NCI-H1930 (cell line): Measurements from ENCODE around the gene ALDH9A1.
"Not testable (repeated sequence)": the region's sequence is repeated elsewhere in the genome, so short reads cannot be mapped to it uniquely, and the experiment has no call there.

Experiments used
- DNase-seq, 2 experiments: peaks; one replicate each; lab custom pipeline; 2025; lab: John Stamatoyannopoulos, UW

Gene ALDH9A1

GRCh38 chr1:165645654-165646366, 52.6 kb downstream of the ALDH9A1 start:
- no peak for DNase-seq

GRCh38 chr1:165644064-165644735, 54.2 kb downstream of the ALDH9A1 start:
- no peak for DNase-seq

- no peak for DNase-seq
Observed at GRCh38 chr1:165641231-165641987, 57.0 kb downstream of the ALDH9A1 start.

- DNase-seq = no peak
Observed at GRCh38 chr1:165639821-165640623, 58.3 kb downstream of the ALDH9A1 start.

GRCh38 chr1:165638211-165638610, 60.2 kb downstream of the ALDH9A1 start:
- not testable (repeated sequence) for DNase-seq

GRCh38 chr1:165637427-165637826, 60.9 kb downstream of the ALDH9A1 start:
- no peak for DNase-seq

GRCh38 chr1:165635823-165636222, 62.5 kb downstream of the ALDH9A1 start:
- DNase-seq = no peak

- DNase-seq = no peak
Observed at GRCh38 chr1:165635329-165635728, 63.0 kb downstream of the ALDH9A1 start.

- no peak for DNase-seq
Observed at GRCh38 chr1:165634154-165634921, 64.0 kb downstream of the ALDH9A1 start.

GRCh38 chr1:165633614-165634013, 64.7 kb downstream of the ALDH9A1 start:
- DNase-seq = no peak

- DNase-seq = no peak
Observed at GRCh38 chr1:165632491-165632890, 65.9 kb downstream of the ALDH9A1 start.

- no peak for DNase-seq
Observed at GRCh38 chr1:165632152-165632469, 66.3 kb downstream of the ALDH9A1 start.

- peak in 1 of 2 experiments; percentile 21 for DNase-seq
Observed at GRCh38 chr1:165631342-165632151, 66.8 kb downstream of the ALDH9A1 start.

GRCh38 chr1:165630629-165631341, 67.6 kb downstream of the ALDH9A1 start, which contains the start of gene MGST3:
MGST3 (plus strand) TSS chr1:165631234; CDS start chr1:165649848, 18,614 bp downstream.
- DNase-seq = peak; percentile 91 to 96

GRCh38 chr1:165629848-165630628, 68.3 kb downstream of the ALDH9A1 start:
- DNase-seq = peak; percentile 40 to 59

- DNase-seq = no peak
Observed at GRCh38 chr1:165629151-165629550, 69.2 kb downstream of the ALDH9A1 start.

GRCh38 chr1:165628147-165628822, 70.1 kb downstream of the ALDH9A1 start:
- DNase-seq = no peak

GRCh38 chr1:165624441-165624840, 73.9 kb downstream of the ALDH9A1 start:
- DNase-seq = no peak
